ENCODE data around the gene IQCH.
A peak's percentile ranks its signal among the peaks of the same experiment; 100 is the strongest.
"Not testable (repeated sequence)": the region's sequence is repeated elsewhere in the genome, so short reads cannot be mapped to it uniquely, and the experiment has no call there.

The IQCH gene

GRCh38 chr15:67436351-67437250 is 182.0 kb downstream of the IQCH start:
- not testable (repeated sequence) for DNase-seq (ENCODE audit: low read depth, low spot score)

DNA sequence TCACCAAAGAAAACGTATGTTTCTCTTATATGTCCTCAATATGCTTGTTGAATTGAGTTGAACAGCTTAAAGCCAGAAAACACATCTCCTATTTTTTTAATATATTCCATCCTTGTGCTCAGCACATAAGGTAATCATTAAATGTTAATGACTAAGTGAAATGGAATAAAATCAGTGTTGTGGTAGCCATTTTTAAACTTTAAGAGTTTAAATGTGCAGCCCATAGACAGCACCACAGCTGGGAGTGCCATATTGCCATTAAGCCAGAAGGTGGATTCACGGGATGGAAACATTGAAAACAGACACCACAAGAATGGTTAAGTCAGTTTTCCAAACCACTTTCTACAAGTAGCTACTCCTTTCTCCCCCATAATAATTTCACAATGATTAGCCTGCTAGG is 189.5 kb downstream of the IQCH start:
- no peak for DNase-seq (ENCODE audit: low read depth, low spot score)

GRCh38 chr15:67446449-67446848 is 191.9 kb downstream of the IQCH start:
- no peak for DNase-seq (ENCODE audit: low read depth, low spot score)

GRCh38 chr15:67448372-67448771 is 193.8 kb downstream of the IQCH start:
- not testable (repeated sequence) for DNase-seq (ENCODE audit: low read depth, low spot score)

DNA sequence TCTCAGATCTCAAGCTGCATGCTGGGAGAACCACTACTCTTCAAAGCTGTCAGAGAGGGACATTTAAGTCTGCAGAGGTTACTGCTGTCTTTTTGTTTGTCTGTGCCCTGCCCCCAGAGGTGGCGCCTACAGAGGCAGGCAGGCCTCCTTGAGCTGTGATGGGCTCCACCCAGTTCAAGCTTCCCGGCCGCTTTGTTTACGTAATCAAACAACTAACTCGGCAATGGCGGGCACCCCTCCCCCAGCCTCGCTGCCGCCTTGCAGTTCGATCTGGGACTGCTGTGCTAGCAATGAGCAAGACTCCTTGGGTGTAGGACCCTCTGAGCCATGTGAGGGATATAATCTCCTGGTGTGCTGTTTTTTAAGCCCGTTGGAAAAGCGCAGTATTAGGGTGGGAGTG is 199.1 kb downstream of the IQCH start:
- not testable (repeated sequence) for DNase-seq (ENCODE audit: low read depth, low spot score)

- DNase-seq (ENCODE audit: low read depth, low spot score), result peak; percentile 82
Observed at GRCh38 chr15:67456677-67457529, 202.3 kb downstream of the IQCH start.

DNA sequence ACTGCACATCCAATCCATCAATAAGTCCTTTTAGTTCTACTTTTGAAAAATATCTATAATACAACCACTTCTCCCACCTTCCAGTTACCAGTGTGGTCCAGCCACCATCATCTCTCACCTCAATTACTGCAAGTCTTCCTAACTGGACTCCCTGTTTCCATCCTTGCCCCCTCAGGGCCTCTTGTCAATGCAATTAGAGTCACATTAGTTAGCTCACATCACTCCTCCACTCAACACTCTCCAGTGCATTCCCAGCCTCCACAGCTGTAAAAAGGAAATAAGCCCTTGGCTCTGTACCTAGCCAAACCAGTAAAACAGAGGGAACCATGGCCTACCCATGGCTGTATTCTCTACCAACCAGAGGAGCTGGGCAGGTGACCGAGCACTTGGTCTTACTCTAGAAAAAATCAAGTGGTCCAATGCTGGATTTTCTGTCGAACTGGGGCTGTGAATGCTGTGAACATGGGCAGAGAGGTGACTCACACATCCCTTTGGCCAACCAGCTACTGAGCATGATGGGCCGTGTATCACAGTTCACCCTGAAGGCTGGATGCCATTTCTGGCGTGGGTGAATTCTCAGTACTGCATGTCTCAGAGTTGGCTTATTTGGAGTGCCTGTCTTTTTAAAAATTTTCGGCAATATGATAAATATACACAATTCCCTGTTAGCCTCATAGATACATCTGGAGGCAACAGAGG is 203.9 kb downstream of the IQCH start:
- peak; percentile 7 for DNase-seq (ENCODE audit: low read depth, low spot score)

- DNase-seq (ENCODE audit: low read depth, low spot score), result no peak
Observed at GRCh38 chr15:67460521-67460920, 205.9 kb downstream of the IQCH start.

GRCh38 chr15:67461735-67462134 is 207.1 kb downstream of the IQCH start:
- DNase-seq (ENCODE audit: low read depth, low spot score), result no peak

DNA sequence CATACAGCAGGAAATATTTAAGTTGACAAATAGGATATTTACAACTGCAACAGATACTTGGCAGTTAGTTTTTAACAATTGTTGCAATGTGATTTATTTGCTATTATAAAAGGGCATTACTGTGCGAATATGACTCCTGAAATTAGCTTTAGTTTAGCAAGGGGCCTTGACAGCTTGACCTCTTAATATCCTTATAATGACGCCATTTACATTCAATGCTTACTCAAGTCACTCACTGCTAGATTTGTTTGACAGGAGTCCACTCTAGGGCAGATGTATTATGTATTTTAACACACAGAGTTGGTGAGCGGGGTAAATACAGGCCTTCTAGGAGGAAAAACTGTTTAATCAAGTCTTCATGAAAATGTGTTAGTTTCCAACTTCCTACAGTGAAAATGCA is 208.3 kb downstream of the IQCH start:
- no peak for DNase-seq (ENCODE audit: low read depth, low spot score)

- no peak for DNase-seq (ENCODE audit: low read depth, low spot score)
Observed at GRCh38 chr15:67463488-67463887, 208.9 kb downstream of the IQCH start.

DNA sequence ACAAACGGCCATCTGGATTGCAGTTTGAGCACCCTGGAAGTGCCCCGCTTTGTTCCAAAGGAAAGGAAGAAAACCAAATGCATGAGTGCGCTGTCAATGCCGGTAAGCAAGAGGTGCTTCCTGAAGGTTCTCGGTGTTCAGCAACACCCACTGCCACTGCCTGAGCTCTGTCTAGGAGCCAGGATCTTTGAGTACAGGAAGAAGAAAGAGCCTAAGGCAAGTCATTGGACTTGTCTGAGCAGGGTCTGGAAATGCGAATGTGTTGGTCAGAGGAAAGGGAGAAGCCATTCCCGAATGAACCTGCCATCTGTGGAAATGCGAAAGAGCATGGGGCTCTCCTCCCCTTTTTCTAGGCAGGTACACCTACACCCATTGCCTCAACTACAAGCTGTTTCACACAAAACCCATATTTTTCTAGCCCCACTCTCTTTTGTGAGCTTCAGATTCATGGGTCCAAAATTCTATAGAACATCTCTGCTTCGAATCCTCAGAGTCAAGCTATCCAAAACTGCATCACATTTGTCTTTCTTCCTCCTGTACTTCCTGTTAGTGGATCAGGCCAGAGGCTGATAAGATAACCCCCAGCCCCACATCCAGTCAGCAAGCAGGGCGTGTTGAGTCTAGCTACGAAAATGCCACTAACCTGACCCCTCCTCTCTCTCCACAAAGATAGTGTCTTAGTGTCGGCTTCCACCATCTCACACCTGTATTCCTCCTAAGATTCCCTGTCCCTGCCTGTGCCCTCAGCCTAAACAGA is 210.8 kb downstream of the IQCH start:
- DNase-seq (ENCODE audit: low read depth, low spot score), result no peak

- DNase-seq (ENCODE audit: low read depth, low spot score), result peak; percentile 8
Observed at GRCh38 chr15:67468416-67468815, 213.8 kb downstream of the IQCH start.

DNA sequence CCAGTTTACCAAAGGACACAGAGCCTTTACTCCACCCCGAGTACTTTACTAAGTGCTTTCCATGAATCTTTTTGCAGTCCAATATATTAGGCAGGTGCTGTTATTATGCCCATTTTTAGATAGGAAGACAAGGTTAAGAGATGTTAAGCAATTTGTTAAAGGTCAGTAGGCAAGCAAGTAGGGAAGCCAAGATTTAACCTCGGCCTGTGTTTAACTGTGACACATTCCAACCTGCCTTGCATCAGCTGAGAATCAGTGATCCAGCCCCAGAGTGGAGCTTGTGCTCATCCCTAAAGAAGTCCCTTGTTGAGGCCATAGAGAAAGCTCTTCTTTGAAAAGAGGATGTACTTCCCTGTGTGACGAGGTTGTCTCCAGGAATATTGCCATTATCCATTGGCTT is 215.1 kb downstream of the IQCH start:
- DNase-seq (ENCODE audit: low read depth, low spot score), result no peak

- peak; percentile 31 for DNase-seq (ENCODE audit: low read depth, low spot score)
Observed at GRCh38 chr15:67472957-67473356, 218.4 kb downstream of the IQCH start.

DNA sequence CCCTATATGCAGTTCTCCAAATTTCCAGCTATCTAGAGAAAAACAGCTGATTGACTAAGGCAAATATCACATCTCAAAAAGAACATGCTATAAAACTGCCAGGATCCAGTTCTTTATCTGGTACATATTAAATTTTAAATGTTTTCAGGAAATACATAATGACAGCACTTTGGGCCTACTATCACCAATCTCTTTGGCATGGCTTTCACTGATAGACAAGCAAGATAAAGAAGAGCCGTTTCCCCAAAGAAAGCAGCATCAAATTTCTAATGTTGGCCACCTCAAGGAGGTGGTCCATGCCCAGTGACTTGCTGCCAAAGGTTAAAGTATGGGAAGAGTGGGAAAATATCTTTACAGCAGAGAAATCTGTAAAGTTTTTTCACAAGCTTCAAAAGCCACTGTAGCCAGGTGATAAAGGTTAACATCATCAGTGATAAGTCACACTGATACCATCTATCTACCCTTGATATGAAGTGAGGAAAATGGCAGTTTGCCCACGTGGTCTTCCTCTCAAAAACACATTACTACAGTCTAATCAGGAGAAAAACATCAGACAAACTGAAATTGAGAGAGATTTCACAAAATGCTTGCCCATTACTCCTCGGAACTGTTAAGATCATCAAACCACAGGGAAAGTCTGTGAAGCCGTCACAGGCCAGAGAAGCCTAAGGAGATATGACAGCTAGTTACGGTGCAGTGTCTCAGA is 220.0 kb downstream of the IQCH start:
- DNase-seq (ENCODE audit: low read depth, low spot score), result no peak

DNA sequence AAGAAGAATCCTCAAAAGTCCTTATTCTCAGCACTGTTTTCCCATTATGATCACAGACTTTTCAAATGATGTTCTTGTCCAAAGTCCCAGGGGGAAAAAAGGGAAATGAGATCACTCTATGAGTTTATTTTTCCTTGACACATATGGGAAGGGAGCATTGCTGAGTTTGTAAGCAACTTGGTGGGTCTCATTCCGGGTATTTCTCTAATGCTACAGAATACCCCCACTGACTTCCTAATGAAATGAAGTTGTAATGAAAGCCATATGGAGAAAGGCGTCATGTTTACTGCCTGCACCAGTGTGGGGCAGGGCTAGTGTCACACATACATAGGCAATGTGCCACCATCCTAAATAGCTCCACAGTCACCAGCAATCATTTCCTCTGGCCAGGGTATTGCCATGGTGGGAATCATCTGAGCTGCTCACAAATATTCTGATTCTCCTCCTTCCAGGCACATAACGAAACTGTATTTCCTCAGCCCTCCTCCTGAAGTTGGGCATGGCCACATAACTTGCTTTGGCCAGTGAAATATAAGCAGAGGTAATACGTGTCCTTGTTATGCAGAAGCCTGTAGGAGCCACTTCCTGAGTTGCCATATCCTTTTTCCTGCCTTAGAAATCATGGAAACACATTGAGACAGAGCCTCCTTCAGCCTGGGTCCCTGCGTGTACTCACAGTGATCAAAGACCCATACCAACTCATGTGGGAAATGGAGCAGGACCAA is 225.4 kb downstream of the IQCH start:
- DNase-seq (ENCODE audit: low read depth, low spot score), result no peak

DNA sequence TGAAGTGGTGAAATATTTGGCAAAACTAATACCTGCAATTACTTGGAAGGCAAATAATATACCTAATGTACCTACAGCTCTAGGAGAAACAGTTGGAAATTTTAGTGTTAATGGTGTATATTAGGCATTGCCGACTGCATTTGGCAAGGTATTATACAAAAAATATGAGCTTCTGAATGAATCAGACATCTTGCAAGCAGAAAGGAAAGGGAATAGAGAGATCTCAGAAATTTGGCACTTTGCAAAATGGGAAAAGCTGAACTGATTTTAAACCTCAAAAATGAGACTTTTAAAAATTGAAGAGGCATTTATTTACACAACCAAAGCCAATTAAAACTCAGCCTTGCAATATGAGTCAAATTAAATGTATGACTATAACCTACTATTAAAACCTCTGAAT is 226.2 kb downstream of the IQCH start:
- no peak for DNase-seq (ENCODE audit: low read depth, low spot score)

DNA sequence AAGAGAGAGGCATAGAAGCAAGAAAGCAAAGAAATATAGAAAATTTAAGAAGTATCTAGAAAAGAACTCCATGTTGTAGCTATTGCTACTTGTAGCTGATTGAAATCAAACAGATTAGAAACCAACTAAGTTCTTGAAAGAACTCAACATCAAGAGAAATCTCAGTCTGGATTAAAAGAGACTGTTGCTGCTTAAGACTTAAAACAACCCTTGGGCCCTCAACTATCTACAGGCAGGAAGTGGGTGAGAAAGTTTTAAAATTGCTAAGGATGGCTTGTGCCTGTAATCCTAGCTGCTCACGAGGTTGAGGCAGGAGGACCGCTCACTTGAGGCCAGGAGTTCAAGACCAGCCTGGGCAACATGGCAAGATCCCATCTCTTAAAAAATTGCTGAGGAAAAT is 227.1 kb downstream of the IQCH start:
- no peak for DNase-seq (ENCODE audit: low read depth, low spot score)

DNA sequence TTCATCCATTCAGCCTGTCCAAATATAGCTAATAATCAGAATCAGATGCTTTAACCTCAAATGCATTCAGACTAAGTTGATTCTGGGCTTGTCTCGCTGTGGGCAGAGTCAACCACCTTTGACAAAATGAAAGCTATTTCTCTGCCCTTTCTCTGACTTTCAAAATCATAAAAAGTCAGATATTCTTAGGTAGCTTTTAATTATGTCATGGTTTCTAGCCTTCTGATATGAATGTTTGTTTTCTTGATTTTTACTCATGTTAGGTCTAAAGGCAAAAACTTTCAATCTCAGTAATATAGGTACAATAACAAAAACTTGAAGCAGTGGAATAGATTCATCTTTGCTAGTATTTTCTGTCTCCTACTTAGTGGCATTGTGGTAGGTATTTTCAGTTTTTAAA is 241.0 kb downstream of the IQCH start:
- no peak for DNase-seq (ENCODE audit: low read depth, low spot score)

Measured in astrocyte of the hippocampus (primary cell).